CD1c-positive myeloid dendritic cell (primary cell): ENCODE measurements around the gene A4GALT.
"Not testable (repeated sequence)": the region's sequence is repeated elsewhere in the genome, so short reads cannot be mapped to it uniquely, and the experiment has no call there.

Experiments
- DNase-seq: peaks from one replicate; pipeline ENCODE4 v3.0.0-alpha.2; 2016; ENCODE audit errors: extremely low spot score

The A4GALT gene

DNA sequence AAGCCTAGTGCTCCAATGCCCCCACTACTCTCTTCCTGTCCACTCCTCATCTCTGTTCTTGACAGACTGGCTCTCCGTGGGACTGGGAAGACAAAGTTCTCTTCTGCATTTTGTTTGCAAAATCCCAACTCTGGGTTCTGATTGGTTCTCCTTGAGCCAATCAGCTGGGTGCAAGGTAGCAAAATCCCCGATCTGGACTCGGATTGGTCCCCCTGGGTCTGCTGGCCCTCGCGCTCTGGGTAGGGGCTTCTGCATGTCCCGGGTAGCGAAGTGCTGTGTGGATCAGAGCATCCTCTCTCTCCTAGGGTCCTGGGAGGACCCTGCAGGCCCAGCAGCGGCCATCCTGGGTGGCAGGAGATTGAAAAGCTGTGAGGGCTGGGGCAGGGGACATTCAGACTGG lies 22.3 kb upstream of the A4GALT start:
- DNase-seq = no peak

- DNase-seq = not testable (repeated sequence)
Measured at GRCh38 chr22:42740320-42740719, 19.6 kb upstream of the A4GALT start.

GRCh38 chr22:42734406-42734805 lies 13.7 kb upstream of the A4GALT start:
- DNase-seq = no peak

GRCh38 chr22:42733394-42733793 lies 12.7 kb upstream of the A4GALT start:
- not testable (repeated sequence) for DNase-seq

DNA sequence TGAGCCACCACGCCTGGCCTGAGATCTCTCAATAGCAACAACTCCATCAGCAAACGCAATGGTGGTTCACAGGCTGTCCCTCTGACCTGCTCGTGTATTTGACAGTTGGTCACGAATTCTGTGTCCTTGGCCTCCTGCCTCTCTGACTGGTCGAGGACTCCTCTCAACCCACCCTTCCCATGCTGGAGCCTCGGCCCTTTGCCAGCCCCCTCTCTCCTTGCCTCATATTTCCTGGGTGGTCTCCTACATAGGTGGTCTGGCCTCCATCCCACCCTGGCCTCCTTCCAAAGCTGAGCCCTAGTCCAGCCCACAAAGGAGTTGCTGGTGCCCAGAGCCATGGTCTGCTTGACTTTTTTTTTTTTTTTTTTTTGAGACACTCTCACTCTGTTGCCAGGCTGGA lies 11.4 kb upstream of the A4GALT start:
- DNase-seq = no peak

DNA sequence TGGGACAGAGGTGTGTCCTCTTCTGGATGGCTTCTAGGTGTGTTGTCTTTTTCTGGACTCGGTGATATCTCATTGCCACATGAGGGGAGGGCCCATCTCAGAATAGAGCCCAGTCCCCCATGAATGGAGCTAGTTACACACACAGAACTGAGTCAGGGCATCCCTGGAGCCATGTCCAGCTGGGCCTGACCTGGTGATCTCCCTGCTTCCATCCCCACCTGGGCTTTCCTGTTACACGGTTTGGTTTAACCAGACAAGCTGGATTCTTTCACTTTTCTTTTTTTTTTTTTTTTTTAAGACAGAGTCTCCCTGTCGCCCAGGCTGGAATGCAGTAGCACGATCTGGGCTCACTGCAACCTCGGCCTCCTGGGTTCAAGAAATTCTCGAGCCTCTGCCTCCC lies 6.1 kb upstream of the A4GALT start:
- no peak for DNase-seq

- DNase-seq = no peak
Measured at GRCh38 chr22:42725606-42726355, 5.1 kb upstream of the A4GALT start.

DNA sequence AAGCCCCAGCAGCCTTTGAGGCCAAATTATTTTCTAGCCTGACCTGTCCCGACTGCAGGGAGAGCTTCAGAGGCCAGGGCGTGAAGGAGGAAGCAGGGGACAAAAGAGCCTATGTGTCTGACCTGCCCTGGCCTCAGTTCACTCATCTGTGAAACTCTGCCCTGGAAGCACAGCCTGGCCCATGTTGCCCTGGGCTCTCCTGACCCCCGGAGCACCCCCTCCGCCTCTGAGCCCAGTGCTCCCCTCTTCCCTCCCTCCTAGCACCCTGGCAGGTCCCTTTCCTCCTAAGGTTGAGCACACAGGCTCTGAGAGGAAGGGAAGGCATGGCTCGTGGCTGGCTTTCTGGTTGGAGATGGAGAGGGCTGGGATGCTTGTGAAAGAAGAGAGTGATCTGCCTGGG lies 3.4 kb upstream of the A4GALT start:
- no peak for DNase-seq

DNA sequence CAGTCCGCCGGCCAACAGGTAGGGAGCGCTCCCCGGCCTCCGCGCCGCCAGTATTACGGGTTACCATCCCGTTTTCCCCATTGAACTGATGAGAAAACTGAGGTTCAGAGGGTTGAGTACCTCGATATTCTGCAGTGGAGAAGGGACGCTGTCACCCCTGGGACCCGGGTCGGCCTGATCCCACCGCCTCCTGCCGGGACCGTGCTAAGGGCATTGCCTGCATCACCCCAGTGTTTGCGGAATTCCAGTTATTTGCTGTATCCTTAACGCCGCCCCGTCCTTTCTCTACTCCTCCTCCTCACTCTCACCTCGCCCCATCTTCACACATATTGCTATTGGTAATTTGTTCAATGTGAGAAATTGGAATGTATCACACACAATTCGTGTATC lies 370 bp upstream of the A4GALT start:
- DNase-seq = no peak

GRCh38 chr22:42719656-42720262 lies 911 bp downstream of the A4GALT start:
- no peak for DNase-seq

- DNase-seq = no peak
Measured at GRCh38 chr22:42719133-42719532, 1.5 kb downstream of the A4GALT start.

- no peak for DNase-seq
Measured at GRCh38 chr22:42717197-42717928, 3.3 kb downstream of the A4GALT start.

GRCh38 chr22:42716649-42717127 lies 4.0 kb downstream of the A4GALT start:
- no peak for DNase-seq

DNA sequence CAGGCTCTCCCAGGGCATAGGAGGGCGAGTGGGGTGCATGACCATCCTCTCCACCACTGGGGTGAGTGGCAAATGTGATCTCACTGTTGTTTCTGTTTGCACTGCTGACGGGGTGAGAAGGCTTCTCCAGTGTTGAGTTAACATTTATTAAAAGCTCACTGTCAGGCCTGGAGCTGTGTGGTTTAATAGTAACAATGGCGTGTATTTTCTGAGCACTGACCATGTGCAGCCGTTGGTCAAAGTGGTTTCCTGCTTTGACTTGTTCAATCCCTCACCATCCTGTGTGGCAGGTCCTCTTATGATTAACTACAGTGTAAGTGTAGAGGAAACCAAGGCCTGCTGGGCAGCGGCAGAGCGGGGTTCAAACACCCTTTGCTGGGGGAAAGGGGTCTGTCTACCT lies 4.4 kb downstream of the A4GALT start:
- no peak for DNase-seq

- DNase-seq = no peak
Measured at GRCh38 chr22:42714768-42715390, 5.8 kb downstream of the A4GALT start.

GRCh38 chr22:42714308-42714707 lies 6.4 kb downstream of the A4GALT start:
- DNase-seq = no peak

DNA sequence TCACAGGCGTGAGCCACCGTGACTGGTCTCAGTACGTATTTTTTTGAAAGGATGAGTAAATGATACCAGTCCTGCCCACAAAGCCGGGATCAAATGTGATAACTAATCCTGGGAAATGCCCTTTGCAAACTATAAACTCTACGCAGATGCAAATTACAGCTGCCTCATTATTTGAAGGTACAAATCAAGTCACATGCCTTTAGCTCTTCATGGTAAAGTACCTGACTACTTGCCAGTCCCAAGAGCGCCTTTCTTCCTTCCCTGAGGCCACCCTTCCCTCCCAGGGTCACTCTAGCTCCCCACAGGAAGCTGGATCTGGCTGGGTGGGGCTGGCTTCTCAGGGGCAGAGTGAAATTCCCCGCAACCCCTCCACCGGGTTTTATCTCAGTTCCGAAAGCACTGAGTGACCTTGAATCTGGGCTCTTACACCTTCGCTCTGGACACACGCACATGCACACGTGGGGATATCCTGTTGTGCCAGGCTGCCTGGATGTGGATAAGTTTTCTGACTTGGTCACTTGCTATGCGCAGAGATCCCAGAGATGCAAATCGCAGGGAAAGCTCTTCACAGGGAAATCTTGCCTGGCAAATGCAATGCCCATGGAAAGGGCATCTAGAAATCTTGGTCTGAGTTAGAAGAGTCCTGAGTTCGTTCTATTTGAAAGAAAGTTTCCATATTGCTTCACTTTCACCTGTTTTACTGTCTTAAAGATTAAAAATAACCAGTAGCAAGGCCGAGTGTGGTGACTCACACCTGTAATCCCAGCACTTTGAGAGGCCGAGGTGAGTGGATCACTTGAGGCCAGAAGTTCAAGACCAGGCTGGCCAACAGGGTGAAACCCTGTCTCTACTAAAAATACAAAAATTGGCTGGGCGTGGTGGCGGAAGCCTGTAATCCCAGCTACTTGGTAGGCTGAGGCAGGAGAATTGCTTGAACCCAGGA lies 8.5 kb downstream of the A4GALT start:
- DNase-seq = no peak

DNA sequence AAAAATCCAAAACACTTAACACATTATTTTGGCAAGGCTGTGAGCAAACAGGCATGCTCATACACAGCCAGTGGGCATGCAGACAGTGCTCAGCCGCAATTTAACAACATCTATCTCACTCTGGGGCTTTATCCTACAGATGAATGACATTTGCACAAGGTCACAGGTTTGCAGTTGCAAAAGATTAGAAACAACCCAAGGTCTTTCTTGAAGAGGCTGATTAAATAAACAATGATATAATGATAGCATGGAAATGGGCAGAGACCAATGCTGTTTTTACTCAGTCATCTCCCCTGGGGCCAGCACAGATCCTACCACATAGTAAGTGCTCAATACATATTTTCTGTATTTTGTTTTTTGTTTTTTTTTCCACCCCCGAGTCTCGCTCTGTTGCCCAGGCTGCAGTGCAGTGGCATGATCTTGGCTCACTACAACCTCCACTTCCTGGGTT lies 9.4 kb downstream of the A4GALT start:
- no peak for DNase-seq

- no peak for DNase-seq
Measured at GRCh38 chr22:42708417-42708816, 12.3 kb downstream of the A4GALT start.

- no peak for DNase-seq
Measured at GRCh38 chr22:42707496-42707895, 13.2 kb downstream of the A4GALT start.

- DNase-seq = no peak
Measured at GRCh38 chr22:42704896-42705295, 15.8 kb downstream of the A4GALT start.
